K562 (cell line): ENCODE data around the gene NPHP1. TPM values are rescaled to one million over a fixed set of nuclear protein-coding genes. Genes with fewer than 3 reads are reported as not detected.

ENCODE experiments used
- ATAC-seq: fragments of 200-7000 bp; cut with Tn5 transposase; 3 replicates; pipeline ENCODE4 v1.9.1; 2020; ENCODE audit warnings: moderate library complexity
- BruUV-seq: library from RNA; stranded (reverse); fragments of 400-500 nt; replicated peaks from 2 replicates; lab custom pipeline; 2021; lab: Mats Ljungman, UMichigan
- CTCF ChIA-PET: fragments of 300-600 bp; formaldehyde crosslinking; extraction: SDS; loops from one replicate; lab custom pipeline; 2021; ENCODE audit warnings: low intra/inter-chr PET ratio; lab: Yijun Ruan, JAX
- POLR2A ChIA-PET: fragments of 300-600, 350-650 bp; sonication (Branson Sonifier 250); formaldehyde crosslinking; extraction: SDS; loops from one replicate; lab custom pipeline; 2021; ENCODE audit warnings: antibody characterized with exemption, inconsistent platforms; lab: Yijun Ruan, JAX
- DNase-seq, 4 experiments: peaks; one replicate each; pipeline versions ENCODE4 v3.0.0 to v3.0.0-alpha.2; 2011 to 2018; ENCODE audit warnings: low spot score in 3 of 4, mixed read lengths in 3 of 4; ENCODE audit errors: extremely low read depth in 1 of 4
- FAIRE-seq: peaks from 2 replicates; lab custom pipeline; 2011; peaks lifted over from hg19 to GRCh38; lab: Jason Lieb, UNC
- H2AFZ ChIP-seq: 2 replicates; pipeline ENCODE4 v1.6.0; 2011; ENCODE audit warnings: low read depth, low read length, control low read depth, inconsistent platforms
- H3K27ac ChIP-seq: fragments of 200-600 bp; 3 replicates; pipeline ENCODE4 v1.8.0; 2011; ENCODE audit warnings: low read depth, mild to moderate bottlenecking, control low read depth, inconsistent platforms, low read length, moderate library complexity, mixed read lengths; ENCODE audit errors: extremely low read depth
- H3K27me3 ChIP-seq, 2 experiments: fragments of 300-600 bp in 1 of 2; 2 replicates in 1 of 2; 3 replicates in 1 of 2; pipeline versions ENCODE4 v1.6.0 to v1.8.0; 2011; ENCODE audit warnings: inconsistent platforms in 2 of 2, low read length in 2 of 2, mild to moderate bottlenecking in 1 of 2, mixed read lengths in 1 of 2, moderate library complexity in 1 of 2; ENCODE audit not compliant: control insufficient read depth in 2 of 2, insufficient read depth in 2 of 2
- H3K36me3 ChIP-seq: fragments of 300-600 bp; 3 replicates; pipeline ENCODE4 v1.8.0; 2011; ENCODE audit warnings: mild to moderate bottlenecking, low read length, inconsistent platforms; ENCODE audit not compliant: control insufficient read depth, insufficient read depth
- H3K4me1 ChIP-seq, 2 experiments: fragments of 200-600 bp in 1 of 2; replicated peaks in 1 of 2; 2 replicates in 1 of 2; 3 replicates in 1 of 2; pipeline versions ENCODE4 v1.5.1 to v1.8.0; 2011; ENCODE audit warnings: inconsistent platforms in 2 of 2, low read length in 2 of 2, mild to moderate bottlenecking in 1 of 2, mixed read lengths in 1 of 2, moderate library complexity in 1 of 2; ENCODE audit not compliant: control insufficient read depth in 2 of 2, insufficient read depth in 2 of 2
- H3K4me2 ChIP-seq: 2 replicates; pipeline ENCODE4 v1.6.1; 2011; ENCODE audit warnings: low read length, control low read depth, inconsistent platforms, mixed read lengths; ENCODE audit not compliant: insufficient read depth
- H3K4me3 ChIP-seq: fragments of 200-600 bp; sonication (generic), shearing (Covaris generic); 2 replicates; pipeline ENCODE4 v1.5.1; 2016; ENCODE audit warnings: control low read depth, inconsistent platforms
- H3K79me2 ChIP-seq: fragments of 200-600 bp; 3 replicates; pipeline ENCODE4 v1.8.0; 2011; ENCODE audit warnings: low read length, inconsistent platforms; ENCODE audit not compliant: control insufficient read depth, insufficient read depth
- H3K9ac ChIP-seq, 2 experiments: 2 replicates each; pipeline versions ENCODE4 v1.6.0 to v1.6.1; 2011; ENCODE audit warnings: low read depth in 2 of 2, low read length in 2 of 2, control low read depth in 1 of 2, inconsistent platforms in 1 of 2, mild to moderate bottlenecking in 1 of 2, mixed read lengths in 1 of 2; ENCODE audit not compliant: insufficient read depth in 1 of 2
- H3K9me1 ChIP-seq: one replicate; pipeline ENCODE4 v1.6.0; 2011; ENCODE audit warnings: inconsistent platforms, mild to moderate bottlenecking, low read length, moderate library complexity; ENCODE audit not compliant: control insufficient read depth, insufficient read depth
- H3K9me3 ChIP-seq: replicated peaks from 2 replicates; pipeline ENCODE4 v1.5.1; 2011; ENCODE audit warnings: low read depth, low read length, inconsistent platforms; ENCODE audit not compliant: control insufficient read depth, insufficient read depth
- H4K20me1 ChIP-seq: replicated peaks from 2 replicates; pipeline ENCODE4 v1.6.1; 2011; ENCODE audit warnings: low read length, inconsistent platforms, mixed read lengths; ENCODE audit not compliant: control insufficient read depth, insufficient read depth
- CREB1 ChIP-seq, 2 experiments: sonication (generic) in 1 of 2; formaldehyde crosslinking in 1 of 2; IDR thresholded peaks; 2 replicates each; pipeline versions ENCODE4 v1.6.1 to v1.8.0; 2012 to 2022; ENCODE audit warnings: inconsistent platforms in 1 of 2, mild to moderate bottlenecking in 1 of 2, missing genetic modification reagents in 1 of 2, moderate library complexity in 1 of 2
- ESRRA ChIP-seq: fragments of 450-650 bp; IDR thresholded peaks from 2 replicates; pipeline ENCODE4 v1.6.1; 2014; ENCODE audit warnings: low read depth, mild to moderate bottlenecking, moderate library complexity, borderline replicate concordance
- GATA2 ChIP-seq: sonication (generic); formaldehyde crosslinking; IDR thresholded peaks from 2 replicates; pipeline ENCODE4 v1.4.0; 2020; ENCODE audit warnings: mild to moderate bottlenecking, missing genetic modification reagents
- POLR2A ChIP-seq: fragments of 450-650 bp; conservative IDR thresholded peaks from 2 replicates; pipeline ENCODE4 v1.6.1; 2016
- RAD51 ChIP-seq: fragments of 450-650 bp; IDR thresholded peaks from 2 replicates; pipeline ENCODE4 v1.7.1; 2016; ENCODE audit warnings: low read depth, mild to moderate bottlenecking, borderline replicate concordance
- SIN3B ChIP-seq: fragments of 450-650 bp; IDR thresholded peaks from 2 replicates; pipeline ENCODE4 v1.6.1; 2017; ENCODE audit warnings: low read depth, mild to moderate bottlenecking, moderate library complexity
- TCFL5 ChIP-seq: fragments of 250-450 bp; sonication (Bioruptor Pico); conservative IDR thresholded peaks from 2 replicates; pipeline ENCODE4 v1.6.1; 2021; ENCODE audit warnings: mild to moderate bottlenecking, moderate library complexity, matching md5 sums
- TRIM28 ChIP-seq: fragments of 450-650 bp; IDR thresholded peaks from 2 replicates; pipeline ENCODE4 v1.6.1; 2017
- YY1 ChIP-seq, 3 experiments: IDR thresholded peaks; 2 replicates each; pipeline ENCODE4 v1.6.1; 2011; ENCODE audit warnings: low read length in 2 of 3, mild to moderate bottlenecking in 2 of 3, moderate library complexity in 2 of 3, borderline replicate concordance in 1 of 3, control low read depth in 1 of 3, low read depth in 1 of 3; ENCODE audit not compliant: insufficient read depth in 3 of 3, insufficient replicate concordance in 2 of 3, control insufficient read depth in 1 of 3, insufficient read length in 1 of 3; ENCODE audit errors: extremely low read depth in 1 of 3
- ZNF12 ChIP-seq: sonication (generic); formaldehyde crosslinking; IDR thresholded peaks from 2 replicates; pipeline ENCODE4 v1.4.0; 2020; ENCODE audit warnings: mild to moderate bottlenecking, missing genetic modification reagents
- ZNF134 ChIP-seq: fragments of 250-450 bp; sonication (Bioruptor Pico); conservative IDR thresholded peaks from 2 replicates; pipeline ENCODE4 v1.4.0; 2020
- ZNF174 ChIP-seq: fragments of 250-450 bp; sonication (Bioruptor Pico); IDR thresholded peaks from 2 replicates; pipeline ENCODE4 v1.4.0; 2020; ENCODE audit warnings: mild to moderate bottlenecking
- ZNF263 ChIP-seq: sonication (generic); formaldehyde crosslinking; IDR thresholded peaks from 2 replicates; pipeline ENCODE4 v1.8.0; 2022; ENCODE audit warnings: mild to moderate bottlenecking, missing genetic modification reagents, borderline replicate concordance
- WGBS: fragments of 100-300 bp; shearing (Covaris generic); methylation state at CpG from one replicate; pipeline ENCODE4 v1.1.6; 2016; ENCODE audit warnings: low coverage, mixed read lengths; ENCODE audit not compliant: insufficient coverage; ENCODE audit errors: missing lambda C conversion rate; 5-methylcytosine and 5-hydroxymethylcytosine counted together
- in situ Hi-C: fragments of 300-500 bp; cut with MboI; formaldehyde crosslinking; loops from 4 replicates; pipeline ENCODE4 v1.15.0; 2018; ENCODE audit warnings: inconsistent platforms, mixed read lengths
- intact Hi-C: fragments of 100-400 bp; cut with micrococcal nuclease; formaldehyde crosslinking; loops from 2 replicates; pipeline ENCODE4 v1.14.2; 2022
- polyA plus RNA-seq, 8 experiments: library from polyadenylated mRNA; depleted of rRNA in 4 of 8; stranded (reverse) in 5 of 8; unstranded in 3 of 8; fragments of >200 nt; fragmentation: Nextera tagmentation in 2 of 8; fragmentation: Illumina TruSeq in 1 of 8; extraction: Ambion mirVana in 2 of 8; extraction: Trizol in 1 of 8; gene quantifications; 2 replicates each; pipeline versions ENCODE4 v1.2.1 to v1.2.3, GENCODE V29; 2011 to 2014; ENCODE audit warnings: inconsistent platforms in 1 of 8, missing spikeins in 1 of 8
- total RNA-seq, 7 experiments: library from RNA; depleted of rRNA in 6 of 7; stranded (reverse); fragments of >200 nt in 6 of 7; fragmentation: Illumina TruSeq in 2 of 7; extraction: Trizol in 2 of 7; gene quantifications; 2 replicates each; pipeline versions ENCODE4 v1.2.1 to v1.2.3, GENCODE V29; 2011 to 2021; ENCODE audit warnings: low replicate concordance in 1 of 7
- TF ChIP-seq, protein P1 (sequence below): fragments of 250-450 bp; sonication (Bioruptor Pico); IDR thresholded peaks from 2 replicates; pipeline ENCODE4 v1.4.0; 2020; ENCODE audit warnings: mild to moderate bottlenecking, moderate library complexity

Gene NPHP1
- total and polyA plus RNA-seq, 9 of the 15 experiments (the other 6 are each of a cell fraction or from before 2014, with no cell fraction given): 0.11 to 0.32 (median 0.20) TPM; not detected in 5

- Histone ChIP-seq H3K27me3 (peaks cover 0 to 4% of the 10 kb centered on the region in 2 experiments; a peak in 2 of 5 replicates), H3K9me3 (no peaks in the 10 kb centered on the region), H3K9ac (no peak overlapping the region), H3K4me3 (no peak overlapping the region), H3K36me3 (no peaks in the 10 kb centered on the region), H2AFZ (no peak overlapping the region), H3K27ac (no peak overlapping the region), H3K79me2 (no peaks in the 10 kb centered on the region), H3K9me1 (no peaks in the 10 kb centered on the region), H3K4me2 (no peak overlapping the region), H4K20me1 (no peaks in the 10 kb centered on the region), H3K4me1 (no peaks in the 10 kb centered on the region)
- CTCF ChIA-PET: no interaction called here
- no peak for FAIRE-seq
- DNase-seq: no peak
- intact Hi-C loops (no loop called here), in situ Hi-C loops (loop anchor here (5.0 kb wide), 1 partner anchor 180 kb away; no protein-coding TSS in a partner anchor)
- no peak for ATAC-seq
- TF ChIP-seq SIN3B: no peak
- TF ChIP-seq YY1 (IDR thresholded peaks at IDR 0.05; ENCODE audit: borderline replicate concordance in 1 of 3, control insufficient read depth in 1 of 3, extremely low read depth in 1 of 3, insufficient read depth in 3 of 3, insufficient read length in 1 of 3, insufficient replicate concordance in 2 of 3, low read depth in 1 of 3, low read length in 2 of 3): no peak
- TF ChIP-seq ZNF12 (CRISPR knock-in tag): no peak
- TF ChIP-seq ZNF174: no peak
- TF ChIP-seq ZNF263: no peak
- no peak for TF ChIP-seq CREB1 (IDR thresholded peaks at IDR 0.05)
- no peak for TF ChIP-seq CREB1 (CRISPR knock-in tag; IDR thresholded peaks at IDR 0.05)
- no peak for TF ChIP-seq TRIM28
- no peak for TF ChIP-seq POLR2A
- no peak for TF ChIP-seq ESRRA
- TF ChIP-seq RAD51: no peak
- no peak for TF ChIP-seq TCFL5 (CRISPR knock-in tag)
- TF ChIP-seq ZNF134 (CRISPR knock-in tag): no peak
- TF ChIP-seq, protein P1, sequence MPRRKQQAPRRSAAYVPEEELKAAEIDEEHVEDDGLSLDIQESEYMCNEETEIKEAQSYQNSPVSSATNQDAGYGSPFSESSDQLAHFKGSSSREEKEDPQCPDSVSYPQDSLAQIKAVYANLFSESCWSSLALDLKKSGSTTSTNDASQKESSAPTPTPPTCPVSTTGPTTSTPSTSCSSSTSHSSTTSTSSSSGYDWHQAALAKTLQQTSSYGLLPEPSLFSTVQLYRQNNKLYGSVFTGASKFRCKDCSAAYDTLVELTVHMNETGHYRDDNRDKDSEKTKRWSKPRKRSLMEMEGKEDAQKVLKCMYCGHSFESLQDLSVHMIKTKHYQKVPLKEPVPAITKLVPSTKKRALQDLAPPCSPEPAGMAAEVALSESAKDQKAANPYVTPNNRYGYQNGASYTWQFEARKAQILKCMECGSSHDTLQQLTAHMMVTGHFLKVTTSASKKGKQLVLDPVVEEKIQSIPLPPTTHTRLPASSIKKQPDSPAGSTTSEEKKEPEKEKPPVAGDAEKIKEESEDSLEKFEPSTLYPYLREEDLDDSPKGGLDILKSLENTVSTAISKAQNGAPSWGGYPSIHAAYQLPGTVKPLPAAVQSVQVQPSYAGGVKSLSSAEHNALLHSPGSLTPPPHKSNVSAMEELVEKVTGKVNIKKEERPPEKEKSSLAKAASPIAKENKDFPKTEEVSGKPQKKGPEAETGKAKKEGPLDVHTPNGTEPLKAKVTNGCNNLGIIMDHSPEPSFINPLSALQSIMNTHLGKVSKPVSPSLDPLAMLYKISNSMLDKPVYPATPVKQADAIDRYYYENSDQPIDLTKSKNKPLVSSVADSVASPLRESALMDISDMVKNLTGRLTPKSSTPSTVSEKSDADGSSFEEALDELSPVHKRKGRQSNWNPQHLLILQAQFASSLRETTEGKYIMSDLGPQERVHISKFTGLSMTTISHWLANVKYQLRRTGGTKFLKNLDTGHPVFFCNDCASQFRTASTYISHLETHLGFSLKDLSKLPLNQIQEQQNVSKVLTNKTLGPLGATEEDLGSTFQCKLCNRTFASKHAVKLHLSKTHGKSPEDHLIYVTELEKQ (CRISPR knock-in tag): no peak
- TF ChIP-seq GATA2 (CRISPR knock-in tag): no peak
- BruUV-seq: no TSS peak
- 0% methylated on average over 13 of the region's 14 CpGs for WGBS
- POLR2A ChIA-PET: interaction anchor here (0.6 kb wide), 1 partner anchor 22 kb away, joined by 3 read pairs; no protein-coding TSS in a partner anchor
Measured at GRCh38 chr2:110097506-110098220, 107.2 kb downstream of the NPHP1 start.
